GM21515 (cell line): ENCODE data around the gene CCL25.

Experiments used
- ATAC-seq: cut with Tn5 transposase; IDR thresholded peaks from one replicate; pipeline ENCODE4 v1.9.1; 2021; ENCODE audit not compliant: unreplicated experiment

CCL25 gene

GRCh38 chr19:8109455-8109854 is 56.9 kb downstream of the CCL25 start:
- ATAC-seq = no peak

DNA sequence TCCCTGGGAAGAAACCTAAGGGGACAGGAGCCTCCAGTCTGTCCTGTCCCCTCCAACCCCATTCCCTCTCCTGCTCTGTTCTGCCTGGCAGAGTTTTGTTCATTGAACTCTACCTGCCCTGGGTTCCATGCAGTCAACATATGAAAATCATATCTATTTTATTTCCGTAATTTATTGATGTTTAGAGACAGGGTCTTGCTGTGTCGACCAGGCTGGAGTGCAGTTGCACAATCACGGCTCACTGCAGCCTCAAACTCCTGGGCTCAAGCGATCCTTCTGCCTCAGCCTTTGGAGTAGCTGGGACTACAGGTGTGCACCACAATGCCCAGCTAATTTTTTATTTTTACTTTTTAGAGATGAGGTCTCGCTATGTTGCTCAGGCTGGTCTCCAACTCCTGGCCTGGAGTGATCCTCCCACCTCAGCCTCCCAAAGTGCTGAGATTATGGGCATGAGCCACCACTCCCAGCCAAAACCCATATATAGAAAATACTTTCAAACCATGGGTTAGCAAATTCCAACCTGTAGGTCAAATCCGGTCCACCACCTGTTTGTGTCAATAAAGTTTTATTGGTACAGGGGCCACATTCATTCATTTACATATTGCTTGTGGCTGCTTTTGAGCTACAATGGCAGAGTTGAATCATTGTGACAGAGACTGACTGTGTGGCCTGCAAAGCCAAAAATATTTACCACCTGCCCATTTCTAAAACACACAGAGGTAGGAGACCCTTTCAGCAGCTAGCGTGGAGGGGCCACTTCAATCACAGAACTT is 57.5 kb downstream of the CCL25 start:
- no peak for ATAC-seq

- no peak for ATAC-seq
These were observed 58.4 kb downstream of the CCL25 start for GRCh38 chr19:8110931-8111330.

- ATAC-seq = no peak
These were observed 58.8 kb downstream of the CCL25 start for GRCh38 chr19:8111376-8111775.
